ENCODE data around the gene URB2.

- TF ChIP-seq CTCF (conservative IDR thresholded peaks at IDR 0.05) (no peak), ZFX (IDR thresholded peaks at IDR 0.05) (no peak)
These were observed 64.6 kb downstream of the URB2 start for GRCh38 chr1:229690662-229691061.
